NCI-H510A (cell line): ENCODE data around the gene ISG15.
"Not testable (repeated sequence)": the region's sequence is repeated elsewhere in the genome, so short reads cannot be mapped to it uniquely, and the experiment has no call there.

Experiments
- DNase-seq: peaks from one replicate; lab custom pipeline; 2025; lab: John Stamatoyannopoulos, UW

ISG15 gene

GRCh38 chr1:1046767-1047166, 33.5 kb downstream of the ISG15 start:
- DNase-seq = no peak

- DNase-seq = no peak
These were observed 34.1 kb downstream of the ISG15 start for GRCh38 chr1:1047407-1047806.

GRCh38 chr1:1047963-1048362, 34.7 kb downstream of the ISG15 start:
- DNase-seq = no peak

GRCh38 chr1:1048765-1049164, 35.5 kb downstream of the ISG15 start:
- DNase-seq = no peak

- DNase-seq = no peak
These were observed 36.2 kb downstream of the ISG15 start for GRCh38 chr1:1049318-1050165.

- no peak for DNase-seq
These were observed 37.3 kb downstream of the ISG15 start for GRCh38 chr1:1050577-1051052.

GRCh38 chr1:1051127-1051810, 38.0 kb downstream of the ISG15 start:
- DNase-seq = no peak

- no peak for DNase-seq
These were observed 38.9 kb downstream of the ISG15 start for GRCh38 chr1:1052003-1052840.

- DNase-seq = no peak
These were observed 39.7 kb downstream of the ISG15 start for GRCh38 chr1:1053022-1053421.

GRCh38 chr1:1053682-1054081, 40.4 kb downstream of the ISG15 start:
- DNase-seq = no peak

- no peak for DNase-seq
These were observed 40.9 kb downstream of the ISG15 start for GRCh38 chr1:1054099-1054700.

- DNase-seq = no peak
These were observed 41.7 kb downstream of the ISG15 start for GRCh38 chr1:1054971-1055370.

- no peak for DNase-seq
These were observed 42.8 kb downstream of the ISG15 start for GRCh38 chr1:1055841-1056736.

GRCh38 chr1:1057769-1058087, 44.4 kb downstream of the ISG15 start:
- not testable (repeated sequence) for DNase-seq

- DNase-seq = no peak
These were observed 45.0 kb downstream of the ISG15 start for GRCh38 chr1:1058088-1058905.

GRCh38 chr1:1058921-1059493, 45.7 kb downstream of the ISG15 start:
- peak; percentile 67 for DNase-seq

GRCh38 chr1:1059494-1060280, 46.4 kb downstream of the ISG15 start:
- peak; percentile 85 for DNase-seq

- DNase-seq = no peak
These were observed 47.1 kb downstream of the ISG15 start for GRCh38 chr1:1060281-1061000.
